Measurements from ENCODE around the gene COL9A2. TPM values are rescaled to one million over a fixed set of nuclear protein-coding genes. Genes with fewer than 3 reads are reported as not detected.
"Not testable (repeated sequence)": the region's sequence is repeated elsewhere in the genome, so short reads cannot be mapped to it uniquely, and the experiment has no call there.

The COL9A2 gene
- total RNA-seq, 1 experiment from 2014 or later: 3.0 TPM

- Mint-ChIP-seq H3K4me3 (ENCODE audit: low read depth, unreplicated experiment) (no peak overlapping the region), H3K27ac (ENCODE audit: unreplicated experiment) (no peak overlapping the region), H3K9me3 (ENCODE audit: low read depth, unreplicated experiment) (no peaks in the 10 kb centered on the region), H3K36me3 (ENCODE audit: insufficient read depth, unreplicated experiment) (no peaks in the 10 kb centered on the region), H3K4me1 (ENCODE audit: low read depth, unreplicated experiment) (peaks cover 16% of the 10 kb centered on the region), H3K27me3 (ENCODE audit: unreplicated experiment) (peaks cover 32% of the 10 kb centered on the region)
- intact Hi-C loops (cut with micrococcal nuclease; ENCODE audit: unreplicated experiment): loop anchor here (5.0 kb wide), 1 partner anchor 260 kb away; no protein-coding TSS in a partner anchor
- no peak for TF ChIP-seq CTCF (IDR thresholded peaks at IDR 0.05; ENCODE audit: unreplicated experiment)
- no TSS peak for BruUV-seq (replicated peaks)
- CTCF ChIA-PET: interaction anchor here (0.6 to 2.8 kb wide), 5 partner anchors 21 to 254 kb away, joined by 4 to 27 read pairs (median 5); partner anchors contain the start of gene COL9A2
- DNase-seq: no peak
Observed at GRCh38 chr1:40337443-40337842, 20.4 kb upstream of the COL9A2 start.

GRCh38 chr1:40332695-40333094, 15.6 kb upstream of the COL9A2 start:
- TF ChIP-seq CTCF (IDR thresholded peaks at IDR 0.05; ENCODE audit: unreplicated experiment): no peak
- intact Hi-C loops (cut with micrococcal nuclease; ENCODE audit: unreplicated experiment): no loop called here
- CTCF ChIA-PET: no interaction called here
- H3K36me3 Mint-ChIP-seq (ENCODE audit: insufficient read depth, unreplicated experiment): no peaks in the 10 kb centered on the region
- H3K4me3 Mint-ChIP-seq (ENCODE audit: low read depth, unreplicated experiment): no peak overlapping the region
- H3K27ac Mint-ChIP-seq (ENCODE audit: unreplicated experiment): no peak overlapping the region
- H3K4me1 Mint-ChIP-seq (ENCODE audit: low read depth, unreplicated experiment): no peaks in the 10 kb centered on the region
- H3K9me3 Mint-ChIP-seq (ENCODE audit: low read depth, unreplicated experiment): no peaks in the 10 kb centered on the region
- BruUV-seq (replicated peaks): no TSS peak
- DNase-seq: no peak
- no peaks in the 10 kb centered on the region for H3K27me3 Mint-ChIP-seq (ENCODE audit: unreplicated experiment)

- H3K4me3 Mint-ChIP-seq (ENCODE audit: low read depth, unreplicated experiment); CTCF ChIA-PET; BruUV-seq (replicated peaks); H3K36me3 Mint-ChIP-seq (ENCODE audit: insufficient read depth, unreplicated experiment); intact Hi-C loops (cut with micrococcal nuclease; ENCODE audit: unreplicated experiment); H3K4me1 Mint-ChIP-seq (ENCODE audit: low read depth, unreplicated experiment); H3K27me3 Mint-ChIP-seq (ENCODE audit: unreplicated experiment); H3K9me3 Mint-ChIP-seq (ENCODE audit: low read depth, unreplicated experiment); DNase-seq; H3K27ac Mint-ChIP-seq (ENCODE audit: unreplicated experiment): not testable (repeated sequence)
Observed at GRCh38 chr1:40331403-40331802, 14.3 kb upstream of the COL9A2 start.

DNA sequence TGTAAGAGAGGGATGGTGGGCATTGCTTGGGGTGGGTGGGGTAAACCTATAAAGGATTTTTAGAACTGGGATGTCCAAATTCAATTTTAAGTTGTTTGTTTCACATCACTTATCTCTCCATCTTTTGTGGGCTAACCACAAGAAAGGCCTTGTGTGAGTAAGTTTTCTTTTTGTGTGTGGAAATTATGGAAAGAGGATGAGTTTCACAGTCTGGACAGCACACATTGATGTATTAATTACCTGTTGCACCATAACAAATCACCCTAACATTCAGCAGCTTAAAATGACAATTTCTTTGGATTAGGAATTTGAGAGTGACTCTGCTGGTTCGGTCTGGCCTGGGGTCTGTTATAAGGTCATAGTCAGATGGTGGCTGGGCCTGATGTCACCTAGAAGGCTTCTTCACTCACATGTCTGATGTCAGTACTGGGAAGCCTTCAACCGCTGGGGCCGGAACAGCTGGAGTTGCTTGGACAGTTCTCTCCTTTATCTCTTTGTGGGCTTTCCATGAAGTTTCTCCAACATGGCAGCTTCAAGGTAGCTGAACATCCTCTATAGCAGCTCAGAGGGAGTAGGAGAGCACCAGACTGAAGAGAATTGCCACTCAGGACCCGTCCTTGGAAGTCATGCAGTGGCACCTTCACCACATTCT, 2.0 kb upstream of the COL9A2 start:
- BruUV-seq (replicated peaks): no TSS peak
- Mint-ChIP-seq H3K27ac (ENCODE audit: unreplicated experiment) (no peak overlapping the region), H3K36me3 (ENCODE audit: insufficient read depth, unreplicated experiment) (peaks cover 25% of the 10 kb centered on the region), H3K4me3 (ENCODE audit: low read depth, unreplicated experiment) (no peak overlapping the region), H3K9me3 (ENCODE audit: low read depth, unreplicated experiment) (no peaks in the 10 kb centered on the region), H3K4me1 (ENCODE audit: low read depth, unreplicated experiment) (no peaks in the 10 kb centered on the region), H3K27me3 (ENCODE audit: unreplicated experiment) (peaks cover 53% of the 10 kb centered on the region)
- CTCF ChIA-PET: no interaction called here
- DNase-seq: no peak
- intact Hi-C loops (cut with micrococcal nuclease; ENCODE audit: unreplicated experiment): no loop called here
- no peak for TF ChIP-seq CTCF (IDR thresholded peaks at IDR 0.05; ENCODE audit: unreplicated experiment)

- intact Hi-C loops (cut with micrococcal nuclease; ENCODE audit: unreplicated experiment): no loop called here
- no TSS peak for BruUV-seq (replicated peaks)
- DNase-seq: no peak
- no peak overlapping the region for H3K4me3 Mint-ChIP-seq (ENCODE audit: low read depth, unreplicated experiment)
- no peaks in the 10 kb centered on the region for H3K4me1 Mint-ChIP-seq (ENCODE audit: low read depth, unreplicated experiment)
- H3K36me3 Mint-ChIP-seq (ENCODE audit: insufficient read depth, unreplicated experiment): peaks cover 25% of the 10 kb centered on the region
- H3K9me3 Mint-ChIP-seq (ENCODE audit: low read depth, unreplicated experiment): no peaks in the 10 kb centered on the region
- H3K27ac Mint-ChIP-seq (ENCODE audit: unreplicated experiment): no peak overlapping the region
- CTCF ChIA-PET: no interaction called here
- peaks cover 46% of the 10 kb centered on the region for H3K27me3 Mint-ChIP-seq (ENCODE audit: unreplicated experiment)
- TF ChIP-seq CTCF (IDR thresholded peaks at IDR 0.05; ENCODE audit: unreplicated experiment): no peak
Observed at GRCh38 chr1:40318476-40318875, 1.4 kb upstream of the COL9A2 start.
